A204.1 (cell line): ENCODE data around the gene EDNRA.

ENCODE experiments used
- FAIRE-seq: peaks from 2 replicates; lab custom pipeline; 2012; peaks lifted over from hg19 to GRCh38; lab: Jason Lieb, UNC

Gene EDNRA

GRCh38 chr4:147498031-147498660, 17.2 kb downstream of the EDNRA start:
- FAIRE-seq = no peak

- FAIRE-seq = no peak
Measured at GRCh38 chr4:147508346-147508745, 27.4 kb downstream of the EDNRA start.

GRCh38 chr4:147509386-147509785, 28.5 kb downstream of the EDNRA start:
- no peak for FAIRE-seq

GRCh38 chr4:147510962-147511668, 30.2 kb downstream of the EDNRA start:
- no peak for FAIRE-seq

GRCh38 chr4:147513091-147513490, 32.2 kb downstream of the EDNRA start:
- FAIRE-seq = no peak

- FAIRE-seq = no peak
Measured at GRCh38 chr4:147513952-147514351, 33.1 kb downstream of the EDNRA start.

- no peak for FAIRE-seq
Measured at GRCh38 chr4:147515220-147515936, 34.5 kb downstream of the EDNRA start.

- FAIRE-seq = no peak
Measured at GRCh38 chr4:147516133-147516532, 35.2 kb downstream of the EDNRA start.

- FAIRE-seq = no peak
Measured at GRCh38 chr4:147518086-147518485, 37.2 kb downstream of the EDNRA start.

GRCh38 chr4:147518846-147519767, 38.2 kb downstream of the EDNRA start:
- peak; percentile 58 for FAIRE-seq

- no peak for FAIRE-seq
Measured at GRCh38 chr4:147524601-147525000, 43.7 kb downstream of the EDNRA start.

- no peak for FAIRE-seq
Measured at GRCh38 chr4:147525494-147526271, 44.8 kb downstream of the EDNRA start.

- FAIRE-seq = no peak
Measured at GRCh38 chr4:147526272-147526654, 45.4 kb downstream of the EDNRA start.

GRCh38 chr4:147528054-147528453, 47.2 kb downstream of the EDNRA start:
- FAIRE-seq = no peak

GRCh38 chr4:147530134-147530533, 49.2 kb downstream of the EDNRA start:
- no peak for FAIRE-seq

- no peak for FAIRE-seq
Measured at GRCh38 chr4:147530723-147531122, 49.8 kb downstream of the EDNRA start.

GRCh38 chr4:147532896-147533295, 52.0 kb downstream of the EDNRA start:
- no peak for FAIRE-seq

- no peak for FAIRE-seq
Measured at GRCh38 chr4:147533331-147533730, 52.4 kb downstream of the EDNRA start.

- no peak for FAIRE-seq
Measured at GRCh38 chr4:147535124-147535523, 54.2 kb downstream of the EDNRA start.

GRCh38 chr4:147538711-147539110, 57.8 kb downstream of the EDNRA start:
- FAIRE-seq = no peak

GRCh38 chr4:147539959-147540358, 59.1 kb downstream of the EDNRA start:
- FAIRE-seq = no peak
